Stimulated activated CD4-positive, alpha-beta T cell treated with anti-CD3 and anti-CD28 coated beads, Interleukin-2, amount 100 ng/mL, for 24 hours (primary cell): ENCODE data around the gene C4orf36.

Source experiments
- DNase-seq, 2 donors: peaks; one replicate each; pipeline ENCODE4 v3.0.0-alpha.2; 2020

Gene C4orf36

GRCh38 chr4:86853209-86853608, 39.0 kb downstream of the C4orf36 start:
- DNase-seq = no peak

- DNase-seq = no peak
Measured at GRCh38 chr4:86848732-86849619, 43.2 kb downstream of the C4orf36 start, which contains the start of gene SLC10A6. SLC10A6 (minus strand) TSS chr4:86849384; CDS start chr4:86849115, 269 bp downstream.

- DNase-seq = no peak
Measured at GRCh38 chr4:86848136-86848535, 44.1 kb downstream of the C4orf36 start.

GRCh38 chr4:86847571-86847970, 44.7 kb downstream of the C4orf36 start:
- DNase-seq = no peak

- DNase-seq = no peak
Measured at GRCh38 chr4:86846921-86847320, 45.3 kb downstream of the C4orf36 start.

GRCh38 chr4:86845593-86845992, 46.6 kb downstream of the C4orf36 start:
- DNase-seq = no peak

GRCh38 chr4:86841309-86841708, 50.9 kb downstream of the C4orf36 start:
- no peak for DNase-seq

- DNase-seq = no peak
Measured at GRCh38 chr4:86840858-86841257, 51.4 kb downstream of the C4orf36 start.

- no peak for DNase-seq
Measured at GRCh38 chr4:86837691-86838503, 54.3 kb downstream of the C4orf36 start.

- DNase-seq = no peak
Measured at GRCh38 chr4:86835677-86836076, 56.5 kb downstream of the C4orf36 start.

- no peak for DNase-seq
Measured at GRCh38 chr4:86834901-86835300, 57.3 kb downstream of the C4orf36 start.

GRCh38 chr4:86833615-86834014, 58.6 kb downstream of the C4orf36 start:
- DNase-seq = no peak

GRCh38 chr4:86831262-86832130, 60.7 kb downstream of the C4orf36 start:
- DNase-seq = no peak
